OCI-LY3 (cell line): ENCODE results near the gene HAVCR1.

Source experiments
- EZH2phosphoT487 ChIP-seq: fragments of 200-600 bp; shearing (Covaris generic); IDR thresholded peaks from 2 replicates; pipeline ENCODE4 v1.6.1; 2018; ENCODE audit warnings: antibody characterized with exemption, mixed run types, low read depth
- TF ChIP-seq, protein P1 (sequence below): fragments of 200-600, 300-600 bp; sonication (generic); IDR thresholded peaks from 2 replicates; pipeline ENCODE4 v1.5.1; 2014; ENCODE audit warnings: antibody characterized with exemption, low read length, low read depth

DNA sequence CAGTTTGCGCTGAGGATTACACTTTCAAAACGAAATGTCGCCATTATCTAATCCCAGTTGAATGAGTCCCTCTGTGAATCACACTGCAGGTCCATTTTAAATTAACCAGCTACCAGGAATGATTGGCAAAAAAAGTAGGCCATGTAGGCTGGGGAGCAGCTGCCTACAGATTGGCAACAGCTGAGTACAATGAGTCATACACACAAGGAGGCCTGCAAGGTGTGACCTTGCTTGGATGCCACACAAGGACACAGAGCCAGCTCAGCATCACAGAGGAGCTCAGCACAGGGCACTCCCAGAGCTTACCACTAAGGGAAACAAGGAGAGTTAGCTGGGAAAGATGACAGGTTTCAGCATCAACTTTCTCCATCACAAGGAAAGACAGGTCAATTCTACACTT, 12.9 kb downstream of the HAVCR1 start:
- TF ChIP-seq, protein P1, sequence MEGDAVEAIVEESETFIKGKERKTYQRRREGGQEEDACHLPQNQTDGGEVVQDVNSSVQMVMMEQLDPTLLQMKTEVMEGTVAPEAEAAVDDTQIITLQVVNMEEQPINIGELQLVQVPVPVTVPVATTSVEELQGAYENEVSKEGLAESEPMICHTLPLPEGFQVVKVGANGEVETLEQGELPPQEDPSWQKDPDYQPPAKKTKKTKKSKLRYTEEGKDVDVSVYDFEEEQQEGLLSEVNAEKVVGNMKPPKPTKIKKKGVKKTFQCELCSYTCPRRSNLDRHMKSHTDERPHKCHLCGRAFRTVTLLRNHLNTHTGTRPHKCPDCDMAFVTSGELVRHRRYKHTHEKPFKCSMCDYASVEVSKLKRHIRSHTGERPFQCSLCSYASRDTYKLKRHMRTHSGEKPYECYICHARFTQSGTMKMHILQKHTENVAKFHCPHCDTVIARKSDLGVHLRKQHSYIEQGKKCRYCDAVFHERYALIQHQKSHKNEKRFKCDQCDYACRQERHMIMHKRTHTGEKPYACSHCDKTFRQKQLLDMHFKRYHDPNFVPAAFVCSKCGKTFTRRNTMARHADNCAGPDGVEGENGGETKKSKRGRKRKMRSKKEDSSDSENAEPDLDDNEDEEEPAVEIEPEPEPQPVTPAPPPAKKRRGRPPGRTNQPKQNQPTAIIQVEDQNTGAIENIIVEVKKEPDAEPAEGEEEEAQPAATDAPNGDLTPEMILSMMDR, result no peak
- TF ChIP-seq EZH2phosphoT487, result no peak
